WTC11 (cell line): ENCODE data around the gene HCRT. TPM values are rescaled to one million over a fixed set of nuclear protein-coding genes. Genes with fewer than 3 reads are reported as not detected.

ENCODE experiments used
- ATAC-seq: fragments of 200-7000 bp; cut with Tn5 transposase; 2 replicates; pipeline ENCODE4 v1.10.0; 2021; ENCODE audit warnings: mild to moderate bottlenecking, moderate library complexity
- CTCF ChIA-PET: fragments of 300-600 bp; sonication (Branson Sonifier 250); formaldehyde crosslinking; loops from one replicate; lab custom pipeline; 2021; ENCODE audit warnings: antibody characterized with exemption; lab: Charles Lee
- POLR2A ChIA-PET: fragments of 350-600 bp; sonication (Branson Sonifier 250); formaldehyde crosslinking; loops from one replicate; lab custom pipeline; 2021; ENCODE audit warnings: antibody characterized with exemption; lab: Charles Lee
- DNase-seq: peaks from one replicate; pipeline ENCODE4 v3.0.0; 2021; ENCODE audit warnings: low spot score
- H3K27ac Mint-ChIP-seq: 2 replicates; pipeline ENCODE4 v1.8.0; 2021; ENCODE audit warnings: mixed read lengths
- H3K27me3 Mint-ChIP-seq: 2 replicates; pipeline ENCODE4 v1.8.0; 2021; ENCODE audit warnings: low read depth, mild to moderate bottlenecking, moderate library complexity, mixed read lengths
- H3K36me3 Mint-ChIP-seq: 2 replicates; pipeline ENCODE4 v1.8.0; 2021; ENCODE audit warnings: mixed read lengths
- H3K4me1 Mint-ChIP-seq: 2 replicates; pipeline ENCODE4 v1.8.0; 2022; ENCODE audit warnings: mixed read lengths
- H3K4me3 Mint-ChIP-seq: 2 replicates; pipeline ENCODE4 v1.8.0; 2021; ENCODE audit warnings: mild to moderate bottlenecking, moderate library complexity, mixed read lengths
- H3K9me3 Mint-ChIP-seq: 2 replicates; pipeline ENCODE4 v1.8.0; 2021; ENCODE audit warnings: mixed read lengths
- ATF2 ChIP-seq: sonication (generic); formaldehyde crosslinking; IDR thresholded peaks from 2 replicates; pipeline ENCODE4 v1.8.1; 2022; ENCODE audit warnings: low read depth, missing genetic modification reagents, borderline replicate concordance
- ATF3 ChIP-seq: sonication (generic); formaldehyde crosslinking; conservative IDR thresholded peaks from 2 replicates; pipeline ENCODE4 v1.8.1; 2022; ENCODE audit warnings: mild to moderate bottlenecking, missing genetic modification reagents
- CREB1 ChIP-seq: sonication (generic); formaldehyde crosslinking; IDR thresholded peaks from 2 replicates; pipeline ENCODE4 v1.8.0; 2023; ENCODE audit warnings: mild to moderate bottlenecking, missing genetic modification reagents
- E2F1 ChIP-seq: sonication (generic); formaldehyde crosslinking; IDR thresholded peaks from 2 replicates; pipeline ENCODE4 v1.8.0; 2022; ENCODE audit warnings: mild to moderate bottlenecking, missing genetic modification reagents
- FOXK1 ChIP-seq: sonication (generic); formaldehyde crosslinking; IDR thresholded peaks from 2 replicates; pipeline ENCODE4 v1.8.0; 2022; ENCODE audit warnings: mild to moderate bottlenecking, moderate library complexity, missing genetic modification reagents
- FOXP1 ChIP-seq: sonication (generic); formaldehyde crosslinking; IDR thresholded peaks from 2 replicates; pipeline ENCODE4 v1.8.0; 2022; ENCODE audit warnings: missing genetic modification reagents, mild to moderate bottlenecking, moderate library complexity, borderline replicate concordance
- GRHL2 ChIP-seq: fragments of 250-450 bp; sonication (Bioruptor Pico); IDR thresholded peaks from 2 replicates; pipeline ENCODE4 v1.8.0; 2022; ENCODE audit warnings: mild to moderate bottlenecking, moderate library complexity; ENCODE audit not compliant: insufficient replicate concordance, severe bottlenecking
- MXD4 ChIP-seq: fragments of 250-450 bp; sonication (Bioruptor Pico); IDR thresholded peaks from 2 replicates; pipeline ENCODE4 v1.8.0; 2021; ENCODE audit warnings: mild to moderate bottlenecking, moderate library complexity, borderline replicate concordance
- NFYB ChIP-seq: sonication (generic); formaldehyde crosslinking; conservative IDR thresholded peaks from 2 replicates; pipeline ENCODE4 v1.8.0; 2022; ENCODE audit warnings: low read depth, missing genetic modification reagents
- NR2C2 ChIP-seq: sonication (generic); formaldehyde crosslinking; IDR thresholded peaks from 2 replicates; pipeline ENCODE4 v1.8.0; 2022; ENCODE audit warnings: mild to moderate bottlenecking, missing genetic modification reagents
- SOX15 ChIP-seq: fragments of 250-450 bp; sonication (Bioruptor Pico); IDR thresholded peaks from 2 replicates; pipeline ENCODE4 v1.9.0; 2021; ENCODE audit warnings: mild to moderate bottlenecking
- SP1 ChIP-seq: sonication (generic); formaldehyde crosslinking; conservative IDR thresholded peaks from 2 replicates; pipeline ENCODE4 v1.8.1; 2022; ENCODE audit warnings: missing genetic modification reagents
- STAT6 ChIP-seq: sonication (generic); formaldehyde crosslinking; conservative IDR thresholded peaks from 2 replicates; pipeline ENCODE4 v1.8.1; 2023; ENCODE audit warnings: mild to moderate bottlenecking, low read depth, missing genetic modification reagents, moderate library complexity
- USF1 ChIP-seq: sonication (generic); formaldehyde crosslinking; IDR thresholded peaks from 2 replicates; pipeline ENCODE4 v1.8.0; 2022; ENCODE audit warnings: mild to moderate bottlenecking, missing genetic modification reagents
- ZBTB21 ChIP-seq: sonication (generic); formaldehyde crosslinking; IDR thresholded peaks from 2 replicates; pipeline ENCODE4 v1.8.1; 2023; ENCODE audit warnings: mild to moderate bottlenecking, missing genetic modification reagents, borderline replicate concordance
- ZNF232 ChIP-seq: sonication (generic); formaldehyde crosslinking; IDR thresholded peaks from 2 replicates; pipeline ENCODE4 v1.8.0; 2022; ENCODE audit warnings: mild to moderate bottlenecking, missing genetic modification reagents
- ZNF317 ChIP-seq: sonication (generic); formaldehyde crosslinking; IDR thresholded peaks from 2 replicates; pipeline ENCODE4 v1.8.1; 2023; ENCODE audit warnings: low read depth, mild to moderate bottlenecking, moderate library complexity, missing genetic modification reagents, borderline replicate concordance
- ZNF396 ChIP-seq: fragments of 250-450 bp; sonication (Bioruptor Pico); IDR thresholded peaks from 2 replicates; pipeline ENCODE4 v1.8.0; 2021; ENCODE audit warnings: mild to moderate bottlenecking, moderate library complexity, borderline replicate concordance
- ZNF512 ChIP-seq: sonication (generic); formaldehyde crosslinking; IDR thresholded peaks from 2 replicates; pipeline ENCODE4 v1.8.1; 2022; ENCODE audit warnings: missing genetic modification reagents, borderline replicate concordance
- total RNA-seq: library from RNA; stranded (reverse); gene quantifications from 3 replicates; pipeline ENCODE4 v1.2.3, GENCODE V29; 2021

Gene HCRT
- total RNA-seq, 1 experiment from 2014 or later = not detected

GRCh38 chr17:42197564-42198156 lies 12.4 kb upstream of the HCRT start:
- Mint-ChIP-seq H3K4me1 (peaks cover 16% of the 10 kb centered on the region), H3K4me3 (no peak overlapping the region), H3K9me3 (no peaks in the 10 kb centered on the region), H3K27ac (peak overlapping the region; percentile 64; the same call in 1 of the 2 replicates), H3K36me3 (no peaks in the 10 kb centered on the region; the same call in 1 of the 2 replicates), H3K27me3 (no peaks in the 10 kb centered on the region)
- TF ChIP-seq ZNF512 (CRISPR knock-in tag) = no peak
- TF ChIP-seq ZNF232 = no peak
- TF ChIP-seq FOXK1 (CRISPR knock-in tag) = no peak
- no peak for TF ChIP-seq MXD4 (CRISPR knock-in tag)
- no peak for TF ChIP-seq ZNF396 (CRISPR knock-in tag)
- no peak for TF ChIP-seq ATF3 (CRISPR knock-in tag)
- POLR2A ChIA-PET = interaction anchor here (1.3 kb wide), 1 partner anchor 169 kb away, joined by 3 read pairs; no protein-coding TSS in a partner anchor
- no peak for ATAC-seq
- DNase-seq = no peak
- CTCF ChIA-PET = interaction anchor here (1.0 to 2.7 kb wide), 3 partner anchors 24 to 330 kb away, joined by 3 to 13 read pairs (median 4); no protein-coding TSS in a partner anchor

- H3K4me3 Mint-ChIP-seq = peak within 1 kb of the TSS; percentile 63
- peaks cover 16% of the 10 kb centered on the region for H3K4me1 Mint-ChIP-seq
- DNase-seq (peak; percentile 71), ATAC-seq (peak; percentile 92)
- H3K27ac Mint-ChIP-seq = peak within 1 kb of the TSS; percentile 78; the same call in 1 of the 2 replicates
- ChIA-PET POLR2A (no interaction called here), CTCF (interaction anchor here (0.7 to 3.3 kb wide), 19 partner anchors 9 to 333 kb away, joined by 3 to 29 read pairs (median 4); partner anchors contain the start of genes HCRT, HSPB9, KCNH4 and ODAD4)
- no peaks in the 10 kb centered on the region for H3K27me3 Mint-ChIP-seq
- H3K36me3 Mint-ChIP-seq = no peaks in the 10 kb centered on the region
- H3K9me3 Mint-ChIP-seq = no peaks in the 10 kb centered on the region
- TF ChIP-seq GRHL2 (CRISPR knock-in tag) (no peak), E2F1 (CRISPR knock-in tag) (no peak), NR2C2 (CRISPR knock-in tag) (no peak), ZNF232 (no peak), STAT6 (no peak), NFYB (CRISPR knock-in tag) (no peak), ATF3 (CRISPR knock-in tag) (no peak), SP1 (CRISPR knock-in tag) (peak; percentile 96), FOXP1 (no peak), ATF2 (CRISPR knock-in tag) (no peak), CREB1 (CRISPR knock-in tag) (no peak), ZNF317 (CRISPR knock-in tag) (no peak), SOX15 (CRISPR knock-in tag) (no peak), ZBTB21 (CRISPR knock-in tag) (no peak), USF1 (CRISPR knock-in tag) (peak; percentile 88)
Measured at GRCh38 chr17:42193969-42194899, 9.0 kb upstream of the HCRT start, which contains the start of gene GHDC. Gene GHDC, minus strand, starts transcription at chr17:42194494. Its CDS starts 913 bp downstream, at chr17:42193581.
